GM21381 (cell line): ENCODE measurements around the gene AFG1L.
A peak's percentile ranks its signal among the peaks of the same experiment; 100 is the strongest.
"Not testable (repeated sequence)": the region's sequence is repeated elsewhere in the genome, so short reads cannot be mapped to it uniquely, and the experiment has no call there.

ENCODE experiments used
- ATAC-seq: cut with Tn5 transposase; IDR thresholded peaks from one replicate; pipeline ENCODE4 v1.9.1; 2021; ENCODE audit warnings: mild to moderate bottlenecking, moderate library complexity; ENCODE audit not compliant: unreplicated experiment

The AFG1L gene

GRCh38 chr6:108550256-108550655 lies 255.4 kb downstream of the AFG1L start:
- no peak for ATAC-seq

GRCh38 chr6:108555399-108556052 lies 260.7 kb downstream of the AFG1L start:
- ATAC-seq: no peak

DNA sequence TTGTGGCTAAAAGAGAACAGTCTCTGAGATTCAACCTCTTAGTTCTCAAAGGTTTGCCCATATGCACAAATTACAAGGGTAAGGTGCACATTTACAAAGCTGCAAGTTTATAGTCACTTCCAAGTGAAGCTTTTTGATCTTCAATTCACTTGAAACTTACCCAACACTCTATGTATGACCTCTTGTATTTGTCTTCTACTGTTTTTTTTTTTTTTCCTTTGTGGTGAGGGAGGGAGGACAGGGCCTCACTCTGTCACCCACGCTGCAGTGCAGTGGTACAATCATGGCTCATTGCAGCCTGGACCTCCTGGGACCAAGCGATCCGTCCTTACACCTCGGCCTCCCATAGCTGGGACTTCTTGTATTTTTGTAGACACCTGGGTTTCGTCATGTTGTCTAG lies 261.4 kb downstream of the AFG1L start:
- no peak for ATAC-seq

DNA sequence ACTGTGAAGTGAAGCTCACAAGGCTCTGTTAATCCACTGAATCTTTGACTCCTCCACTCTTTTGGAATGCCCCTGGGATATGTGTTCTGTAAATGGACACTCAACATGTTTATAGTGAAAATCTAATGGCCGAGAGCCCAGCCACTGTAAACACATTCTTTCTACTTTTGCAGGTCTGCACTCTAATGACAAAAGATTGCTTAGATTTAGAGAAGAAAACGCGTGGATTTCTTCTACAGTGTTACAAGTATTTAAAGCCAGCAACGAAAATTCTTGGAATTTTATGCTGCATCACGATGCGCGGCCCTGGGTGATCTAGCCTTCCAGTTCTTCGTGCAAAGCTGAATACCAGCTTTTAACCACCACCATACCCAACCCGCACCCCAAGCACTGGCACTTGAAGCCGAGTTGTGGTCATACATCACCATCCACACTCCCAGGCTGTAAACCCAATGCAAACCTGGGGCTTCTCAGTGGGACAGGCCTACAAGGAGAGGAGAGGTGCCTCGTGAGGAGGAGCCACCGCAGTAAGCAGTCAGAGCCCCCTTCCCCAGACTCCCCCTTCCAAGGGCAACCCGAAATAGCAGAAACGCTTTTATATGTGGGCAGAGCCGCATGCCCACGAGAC lies 262.1 kb downstream of the AFG1L start:
- ATAC-seq: no peak

- ATAC-seq: no peak
These were observed 262.9 kb downstream of the AFG1L start for GRCh38 chr6:108557494-108558371.

DNA sequence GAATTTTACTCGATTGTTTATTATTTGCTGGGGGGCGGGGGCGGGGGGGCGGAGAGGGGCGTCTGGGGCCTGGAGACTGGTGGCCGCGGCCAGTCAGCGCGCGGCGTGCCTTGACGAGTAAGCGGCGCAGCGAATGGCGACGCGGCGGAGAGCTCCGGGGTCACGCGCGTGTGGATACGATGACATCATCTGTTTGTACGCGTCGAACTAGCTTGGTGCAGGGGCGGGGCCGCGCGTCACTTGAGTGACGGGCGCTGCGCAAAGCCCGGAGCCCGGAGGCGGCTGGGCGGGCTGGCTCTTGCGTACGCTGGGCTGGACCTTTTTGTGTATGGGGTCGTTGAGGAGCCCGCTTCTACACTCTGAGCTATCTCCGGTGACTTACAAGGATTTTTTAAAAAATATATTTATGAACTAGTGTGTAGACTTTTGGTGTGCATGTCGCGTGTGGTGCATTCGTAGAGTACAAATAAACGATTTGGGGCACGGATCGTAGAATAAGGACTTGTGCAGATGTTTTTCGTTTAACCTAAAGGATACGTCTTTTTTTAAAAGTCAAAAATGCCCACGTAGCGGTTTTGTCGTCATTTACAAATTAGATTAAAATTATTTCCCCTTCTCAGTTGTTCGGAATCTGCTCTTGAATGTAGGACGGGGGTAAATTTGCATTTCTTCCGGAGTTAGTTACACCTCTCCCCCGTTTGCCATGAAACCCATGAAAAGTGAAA lies 263.7 kb downstream of the AFG1L start:
- ATAC-seq: peak; percentile 53

- ATAC-seq: peak; percentile 43
These were observed 264.4 kb downstream of the AFG1L start for GRCh38 chr6:108559097-108559883.

DNA sequence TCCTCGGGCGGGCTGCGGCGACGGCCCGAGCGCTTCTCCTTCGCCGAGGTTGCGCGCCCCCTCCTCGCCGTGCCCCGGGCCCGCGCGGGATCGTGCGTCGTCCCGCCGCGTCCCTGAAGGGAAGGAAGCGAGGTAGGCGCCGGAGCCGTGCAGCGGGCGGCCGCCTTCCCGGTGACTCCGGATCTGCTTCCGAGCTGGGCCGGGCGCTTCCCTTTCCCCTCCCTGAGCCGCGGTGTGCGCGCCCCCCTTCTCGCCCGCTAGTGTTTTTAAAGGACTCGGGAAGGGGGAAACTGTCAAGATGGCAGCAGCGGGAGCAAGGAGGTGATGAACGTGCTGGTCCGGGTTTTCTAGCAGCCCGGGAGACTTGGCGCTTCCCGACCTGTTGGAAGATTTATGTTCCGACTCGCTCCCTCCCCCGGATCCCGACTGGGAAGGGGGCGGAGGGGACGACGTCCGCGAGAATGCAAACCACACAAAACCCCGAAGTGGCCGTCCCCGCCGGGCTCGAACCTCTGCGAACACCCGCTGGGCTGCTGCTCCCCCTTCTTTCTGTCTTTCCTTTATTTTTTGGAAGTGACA lies 265.1 kb downstream of the AFG1L start:
- peak; percentile 5 for ATAC-seq

GRCh38 chr6:108560463-108561308 lies 265.8 kb downstream of the AFG1L start, which contains the start of gene FOXO3:
FOXO3 (plus strand) TSS chr6:108560917; CDS start chr6:108561209, 292 bp downstream.
- ATAC-seq: no peak

- not testable (repeated sequence) for ATAC-seq
These were observed 266.4 kb downstream of the AFG1L start for GRCh38 chr6:108561309-108561647.

- no peak for ATAC-seq
These were observed 267.1 kb downstream of the AFG1L start for GRCh38 chr6:108561742-108562502.

- no peak for ATAC-seq
These were observed 267.7 kb downstream of the AFG1L start for GRCh38 chr6:108562503-108562993.

DNA sequence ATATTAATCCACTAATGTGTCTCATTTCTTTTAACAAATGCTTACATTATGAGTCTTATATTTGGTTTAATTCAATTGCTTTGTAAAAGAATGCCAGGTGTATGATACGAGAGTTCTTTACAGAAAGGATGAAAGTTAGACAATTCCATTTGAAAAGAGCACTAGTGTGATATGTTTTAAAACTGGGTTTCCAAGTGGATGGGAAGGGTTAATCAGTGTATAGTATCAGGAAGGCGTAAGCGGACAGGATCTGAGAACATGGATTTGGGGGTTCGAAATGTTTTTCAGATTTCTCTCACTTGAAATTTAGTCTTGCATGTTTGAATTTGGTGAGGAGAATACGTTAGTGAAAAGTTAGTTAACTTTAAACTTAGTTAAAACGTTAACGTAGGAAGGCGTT lies 268.4 kb downstream of the AFG1L start:
- no peak for ATAC-seq

DNA sequence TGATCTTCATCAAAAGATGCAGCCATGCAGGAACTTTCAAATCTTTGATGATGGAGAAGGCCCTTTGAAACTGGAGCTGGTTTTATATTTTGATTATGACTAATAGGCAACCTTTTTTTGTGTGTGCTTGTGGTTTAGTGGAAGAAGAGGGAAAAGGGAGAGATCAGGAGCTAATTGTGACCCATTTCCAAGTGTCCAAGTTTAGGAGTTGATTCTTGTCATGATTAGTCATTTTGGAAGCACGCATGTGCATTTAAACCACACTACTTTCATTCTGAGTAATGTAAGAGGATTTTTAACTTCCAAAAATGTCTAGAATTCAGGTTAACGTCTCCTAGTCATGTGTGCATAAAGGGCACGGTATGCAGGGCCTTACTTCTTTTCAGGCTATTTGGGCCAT lies 269.3 kb downstream of the AFG1L start:
- ATAC-seq: no peak

DNA sequence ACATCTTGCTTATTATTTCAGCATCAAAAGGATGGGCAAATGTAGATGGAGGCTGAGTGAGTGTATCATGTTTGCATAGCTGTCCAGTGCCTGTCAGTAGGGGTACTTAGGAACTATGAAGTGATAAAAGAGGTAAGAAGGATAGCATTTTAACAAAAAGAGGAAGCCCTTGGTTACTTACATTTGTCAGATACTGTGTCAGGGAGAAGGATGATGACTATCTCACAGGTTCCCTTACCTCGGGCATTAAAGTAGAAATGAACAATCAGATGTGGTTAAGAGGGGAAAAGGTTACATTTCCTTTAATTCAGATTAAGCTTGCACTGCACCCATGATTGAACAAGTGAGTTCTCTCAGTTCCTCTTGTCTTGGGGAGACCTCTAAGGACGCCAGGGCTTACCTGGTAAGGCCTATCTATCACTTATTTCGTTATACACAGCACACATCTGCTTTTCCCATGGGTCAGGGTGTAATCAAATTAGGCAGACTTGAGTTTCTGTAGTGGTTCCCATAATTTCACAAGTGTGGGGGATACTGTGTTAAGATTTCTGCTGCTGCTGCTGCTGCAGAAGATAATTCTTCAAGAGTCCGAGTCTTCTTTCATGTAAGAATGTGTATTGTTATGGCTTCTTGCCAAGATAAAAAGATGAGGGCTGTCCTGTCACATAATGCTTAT lies 270.4 kb downstream of the AFG1L start:
- ATAC-seq: peak; percentile 77

DNA sequence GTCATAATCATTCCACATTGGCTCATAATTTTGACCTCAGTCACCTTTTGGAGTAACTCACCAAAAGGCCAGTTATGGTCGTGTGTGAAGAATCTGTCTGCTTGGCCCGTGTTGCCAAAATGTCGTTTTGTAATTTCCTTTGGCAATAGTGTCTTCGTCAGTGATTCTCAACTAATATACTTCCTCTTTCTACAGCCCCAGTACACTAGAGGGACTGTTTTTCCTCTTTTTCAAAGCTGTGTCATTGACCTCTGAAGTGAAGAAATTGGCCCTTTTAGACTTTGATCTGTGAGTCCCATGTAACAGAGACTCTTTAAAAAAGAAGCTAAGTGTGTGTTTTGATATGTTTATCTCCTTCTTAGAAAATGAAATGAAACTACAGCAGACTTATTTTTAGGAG lies 271.0 kb downstream of the AFG1L start:
- ATAC-seq: no peak

DNA sequence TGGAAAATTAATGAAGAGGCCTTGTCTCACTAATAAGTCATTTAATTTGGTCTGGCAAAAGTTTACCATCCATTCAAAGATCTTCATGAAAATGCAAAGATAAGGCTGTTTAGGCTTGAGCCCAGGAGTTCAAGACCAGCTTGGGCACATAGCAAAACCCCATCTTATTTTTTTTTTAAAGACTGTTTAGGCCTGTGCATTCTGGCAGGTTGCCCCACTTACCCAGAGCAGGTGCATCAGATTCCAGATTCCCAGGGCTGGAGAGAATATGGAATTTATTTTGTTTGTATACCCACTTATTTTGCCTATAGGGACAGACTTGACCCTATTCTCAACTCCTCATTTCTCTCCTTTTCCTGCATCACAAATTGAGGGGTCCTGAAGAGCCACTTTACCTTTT lies 271.6 kb downstream of the AFG1L start:
- no peak for ATAC-seq

GRCh38 chr6:108568101-108568500 lies 273.2 kb downstream of the AFG1L start:
- ATAC-seq: no peak
